SIG-M5 treated with dmso at 0.1 percent for 504 hours (cell line): ENCODE measurements around the gene MGST1.
"Not testable (repeated sequence)": the region's sequence is repeated elsewhere in the genome, so short reads cannot be mapped to it uniquely, and the experiment has no call there.

Experiments used
- DNase-seq: peaks from one replicate; lab custom pipeline; 2025; ENCODE audit not compliant: unreplicated experiment; lab: John Stamatoyannopoulos, UW

The MGST1 gene

DNA sequence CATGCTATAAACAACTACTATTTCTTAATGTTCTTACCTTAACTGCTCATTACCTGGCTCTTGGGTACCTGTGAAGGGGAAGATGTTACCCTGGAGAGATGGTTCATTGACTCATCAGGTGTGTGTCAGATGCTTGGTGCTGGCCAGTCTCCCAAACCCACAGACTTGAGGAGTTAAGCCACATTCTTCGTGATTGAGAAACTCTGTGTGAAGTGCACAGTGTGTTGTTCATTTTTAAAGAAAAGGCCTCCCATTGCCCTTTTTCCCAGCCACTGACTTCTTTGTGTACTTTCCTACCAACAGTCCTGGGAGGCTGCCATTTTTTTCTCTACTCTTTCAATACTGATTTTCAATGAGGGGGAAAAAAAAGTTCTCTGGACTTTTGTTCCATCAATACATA, 3.2 kb downstream of the MGST1 start:
- DNase-seq, result peak; percentile 75

DNA sequence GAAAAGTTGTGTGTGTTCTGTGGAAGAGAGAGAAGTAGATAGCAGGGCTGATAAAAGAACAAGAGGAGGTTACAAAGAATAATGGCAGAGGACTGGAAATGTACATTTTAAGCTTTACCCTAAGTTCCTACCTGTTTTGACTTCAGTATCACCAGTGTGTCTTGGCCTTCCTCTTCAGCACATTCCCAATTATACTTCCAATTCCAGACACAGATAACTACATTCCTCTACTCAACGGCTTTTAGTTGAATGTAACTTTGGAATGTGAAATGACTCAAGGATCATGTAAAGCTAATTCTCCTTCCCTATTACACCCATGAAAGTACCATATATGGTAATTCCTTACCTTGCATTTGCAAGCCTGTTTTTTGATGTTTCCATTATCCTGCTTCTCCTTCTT, 5.0 kb downstream of the MGST1 start:
- DNase-seq, result no peak

DNA sequence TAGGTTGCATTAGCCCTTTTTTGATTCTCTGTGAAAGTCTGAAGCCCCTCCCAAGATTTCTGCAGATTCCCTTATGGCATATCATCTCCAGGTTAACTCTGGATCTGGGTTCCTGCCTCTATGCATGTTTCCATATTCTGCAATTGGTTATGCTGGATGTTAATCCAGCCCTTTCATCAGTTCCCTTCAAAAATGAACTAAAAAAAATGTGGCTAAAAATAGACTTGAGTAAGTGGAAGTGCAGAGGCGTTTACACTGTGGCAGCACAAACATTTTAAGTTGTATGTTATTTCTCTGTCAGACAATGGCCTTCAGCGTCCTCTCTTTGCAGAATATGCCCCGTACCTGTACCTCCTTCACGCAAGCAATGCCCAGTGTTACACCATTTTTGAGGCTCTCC, 11.4 kb downstream of the MGST1 start:
- no peak for DNase-seq

DNA sequence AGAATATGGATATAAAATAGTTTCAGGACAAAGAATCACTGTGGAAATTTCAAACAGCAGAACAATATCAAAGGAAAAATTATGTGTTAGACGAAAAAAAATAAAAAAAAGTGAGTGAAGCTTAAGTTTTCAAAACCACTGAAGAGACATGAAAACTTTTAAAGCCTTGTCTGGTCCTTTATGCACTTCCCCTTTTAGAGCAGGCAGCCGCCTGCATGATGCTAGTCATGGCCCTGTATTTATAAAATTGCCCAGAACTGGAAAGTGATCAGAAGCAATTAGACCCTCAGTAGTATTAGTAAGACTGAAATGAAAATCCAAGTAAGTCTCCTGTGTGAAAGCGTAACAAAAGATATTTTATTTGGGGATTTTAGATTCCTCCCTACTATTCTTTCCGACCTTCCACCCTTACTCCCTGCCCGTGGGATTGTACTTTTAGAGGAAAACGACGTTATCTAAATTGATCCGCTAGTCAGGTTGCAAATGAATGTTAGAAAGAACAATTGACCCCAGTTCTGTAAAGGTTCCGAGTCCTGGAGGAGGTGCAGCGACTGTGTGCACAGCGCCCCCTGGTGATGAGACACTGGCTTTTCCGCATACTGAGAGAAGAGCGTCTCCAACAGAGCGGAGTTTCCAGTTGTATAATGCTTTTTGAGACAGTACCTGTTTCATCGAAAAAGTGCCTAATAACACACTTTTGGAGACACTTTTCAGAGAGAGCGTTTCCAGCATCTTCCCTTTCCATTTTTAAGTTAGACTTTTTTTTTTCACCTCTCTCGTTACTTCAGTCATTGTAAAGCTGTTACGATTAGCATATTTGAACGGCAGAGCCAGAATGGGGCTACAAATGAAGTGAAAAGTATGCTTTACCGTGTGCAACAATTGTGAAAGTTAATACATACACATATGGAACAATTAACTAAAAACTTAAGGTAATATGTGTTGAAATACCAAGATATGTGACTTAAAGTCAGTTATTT, 12.4 kb downstream of the MGST1 start:
- peak; percentile 33 for DNase-seq

DNA sequence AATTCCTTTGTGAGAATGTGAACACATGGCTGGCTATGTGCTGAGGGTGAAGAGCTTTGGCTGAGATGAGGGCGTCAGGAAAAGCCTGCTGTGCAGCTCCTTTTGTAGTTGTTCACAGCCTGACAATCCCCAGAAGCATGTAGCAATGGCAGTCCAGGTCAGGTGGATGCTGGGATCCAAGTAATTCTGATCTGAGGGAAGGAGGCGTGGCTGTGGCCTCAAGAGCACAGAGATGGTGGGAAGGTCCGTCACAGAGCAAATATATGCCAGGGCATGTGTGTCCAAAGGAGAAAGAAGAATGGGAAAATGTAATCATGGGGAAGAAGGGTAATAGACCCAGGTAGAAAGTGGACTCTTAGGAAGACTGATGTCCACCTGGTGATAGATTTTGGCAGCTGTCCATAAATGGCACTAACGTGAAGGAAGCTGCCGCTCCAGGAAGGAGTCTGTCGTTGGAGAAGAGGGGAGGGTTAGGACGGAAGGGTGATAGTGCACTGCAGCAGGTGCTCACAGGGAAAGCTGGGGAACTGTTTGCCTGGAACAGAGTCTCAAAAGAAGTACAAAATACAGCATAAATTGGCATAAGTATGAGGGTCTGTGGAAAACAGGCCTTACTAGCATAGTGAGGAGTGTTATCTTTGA, 13.8 kb downstream of the MGST1 start:
- no peak for DNase-seq

DNA sequence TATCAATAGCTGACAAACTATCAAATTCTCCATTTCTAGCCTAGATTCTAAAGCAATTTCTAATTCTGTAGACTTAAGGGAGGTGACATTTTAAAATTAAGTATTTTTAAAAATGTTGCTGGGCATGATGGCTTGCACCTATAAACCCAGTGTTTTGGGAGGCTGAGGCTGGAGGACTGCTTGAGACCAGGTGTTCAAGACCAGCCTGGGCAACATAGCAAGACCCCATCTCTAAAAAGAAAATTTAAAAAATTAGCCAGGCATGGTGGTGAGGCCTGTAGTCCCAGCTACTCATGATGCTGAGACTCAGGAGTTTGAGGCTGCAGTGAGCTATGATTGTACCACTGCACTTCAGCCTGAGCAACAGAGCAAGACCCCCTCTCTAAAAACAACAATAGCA, 15.1 kb downstream of the MGST1 start:
- DNase-seq, result no peak

DNA sequence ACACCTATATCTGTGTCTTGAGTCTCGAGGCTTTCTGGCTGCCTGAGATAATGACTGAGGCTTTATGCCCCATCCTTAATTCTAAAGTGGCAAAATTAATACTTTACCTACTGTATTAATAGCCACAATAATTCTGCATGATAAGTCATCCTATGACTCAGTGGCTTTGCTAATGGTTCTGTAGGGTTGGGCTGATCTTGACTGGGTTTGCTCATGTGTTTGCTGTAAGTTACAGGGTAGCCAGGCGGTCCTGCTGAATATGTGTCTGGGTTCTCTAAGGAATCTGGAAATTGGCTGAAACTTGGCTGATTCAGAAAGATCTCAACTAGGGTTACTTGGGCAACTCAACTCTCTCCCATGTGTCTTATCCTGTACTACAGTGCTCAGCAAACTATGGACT, 21.7 kb downstream of the MGST1 start:
- DNase-seq, result no peak

DNA sequence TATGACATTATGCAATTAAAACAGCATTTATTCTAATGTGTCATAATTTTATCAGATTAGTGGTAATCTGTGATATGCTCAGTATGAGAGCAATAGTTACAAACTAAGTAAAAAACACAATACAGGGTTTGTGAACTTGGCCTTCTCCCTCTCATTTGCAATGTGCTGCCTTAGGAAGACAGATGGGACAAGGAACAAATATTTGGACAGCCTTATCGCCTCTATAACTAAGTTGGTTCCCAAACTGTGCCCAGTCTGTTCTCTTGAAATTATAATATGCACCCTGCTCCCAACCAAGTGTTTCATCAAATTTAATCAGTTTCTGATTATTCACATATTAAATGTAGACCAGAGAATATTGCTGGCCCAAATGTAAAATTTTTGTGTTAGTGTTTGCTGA, 22.7 kb downstream of the MGST1 start:
- no peak for DNase-seq

DNA sequence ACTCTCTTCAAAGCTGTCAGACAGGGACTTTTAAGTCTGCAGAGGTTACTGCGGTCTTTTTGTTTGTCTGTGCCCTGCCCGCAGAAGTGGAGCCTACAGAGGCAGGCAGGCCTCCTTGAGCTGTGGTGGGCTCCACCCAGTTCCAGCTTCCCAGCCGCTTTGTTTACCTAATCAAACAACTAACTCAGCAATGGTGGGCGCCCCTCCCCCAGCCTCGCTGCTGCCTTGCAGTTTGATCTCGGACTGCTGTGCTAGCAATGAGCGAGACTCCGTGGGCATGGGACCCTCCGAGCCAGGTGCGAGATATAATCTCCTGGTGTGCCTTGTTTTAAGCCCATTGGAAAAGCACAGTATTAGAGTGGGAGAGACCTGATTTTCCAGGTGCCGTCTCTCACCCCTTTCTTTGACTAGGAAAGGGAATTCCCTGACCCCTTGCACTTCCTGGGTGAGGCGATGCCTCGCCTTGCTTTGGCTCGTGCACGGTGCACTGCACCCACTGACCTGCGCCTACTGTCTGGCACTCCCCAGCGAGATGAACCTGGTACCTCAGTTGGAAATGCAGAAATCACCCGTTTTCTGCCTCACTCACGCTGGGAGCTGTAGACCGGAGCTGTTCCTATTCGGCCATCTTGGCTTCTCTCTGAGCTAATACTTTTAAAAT, 35.3 kb downstream of the MGST1 start:
- not testable (repeated sequence) for DNase-seq

DNA sequence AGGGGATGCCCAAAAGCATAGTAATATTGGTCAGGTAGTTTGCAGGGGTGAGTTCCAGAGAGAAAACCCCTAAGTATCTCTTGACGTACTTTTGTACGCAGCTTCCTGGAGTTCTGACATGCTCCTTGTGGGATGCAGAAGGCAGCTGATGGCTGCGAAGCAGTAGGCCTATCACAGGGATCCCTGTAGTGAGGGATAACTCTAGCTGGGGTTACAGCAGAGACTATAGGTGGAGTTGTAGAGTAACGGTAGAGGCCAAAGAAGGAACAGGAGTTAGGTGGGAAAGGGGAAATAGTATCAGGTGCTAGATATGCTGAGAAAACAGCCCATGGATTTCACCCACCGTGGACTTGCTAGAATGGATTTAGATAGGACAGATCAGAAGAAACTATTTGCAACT, 37.3 kb downstream of the MGST1 start:
- DNase-seq, result no peak

DNA sequence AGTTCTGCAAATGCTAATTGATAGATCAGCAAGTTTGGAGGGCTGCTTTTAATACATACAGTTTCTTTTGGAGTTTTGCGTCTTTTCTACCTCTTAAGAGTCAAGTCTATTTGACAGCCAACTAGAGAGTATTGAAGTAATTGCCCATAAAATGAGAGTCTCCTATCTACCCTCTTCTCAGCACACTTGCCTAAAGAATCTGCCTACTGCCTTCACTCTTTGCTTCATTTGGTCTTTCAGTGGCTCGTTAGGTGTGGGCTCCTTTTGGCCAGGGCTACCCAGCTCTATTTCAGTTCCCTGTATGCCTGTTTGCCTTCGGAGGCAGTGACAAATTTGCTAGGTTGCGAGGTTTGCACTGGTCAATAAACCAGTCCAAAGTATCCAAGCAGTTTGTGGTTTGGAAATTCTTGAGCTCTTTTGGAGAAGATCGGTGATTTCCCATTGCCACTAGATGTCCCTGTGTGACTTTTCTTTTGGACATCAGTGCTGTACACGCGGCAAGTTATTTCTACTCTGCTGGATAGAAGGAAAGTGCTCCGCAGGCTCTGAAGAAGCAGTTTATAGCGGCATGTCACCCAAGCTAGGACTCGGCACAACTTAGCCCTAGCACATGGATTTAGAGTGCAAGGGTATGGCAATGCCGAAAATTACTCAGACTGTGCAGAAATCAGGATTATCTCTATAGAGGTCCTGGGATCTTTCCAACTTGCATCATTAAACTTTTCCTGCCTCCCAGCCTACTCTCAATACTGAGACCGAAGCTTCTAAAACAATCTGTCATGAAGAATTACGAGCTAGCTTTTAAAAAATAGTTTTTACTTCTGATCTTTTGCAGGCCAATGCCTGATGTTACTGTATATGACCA, 38.6 kb downstream of the MGST1 start:
- DNase-seq, result peak; percentile 18

DNA sequence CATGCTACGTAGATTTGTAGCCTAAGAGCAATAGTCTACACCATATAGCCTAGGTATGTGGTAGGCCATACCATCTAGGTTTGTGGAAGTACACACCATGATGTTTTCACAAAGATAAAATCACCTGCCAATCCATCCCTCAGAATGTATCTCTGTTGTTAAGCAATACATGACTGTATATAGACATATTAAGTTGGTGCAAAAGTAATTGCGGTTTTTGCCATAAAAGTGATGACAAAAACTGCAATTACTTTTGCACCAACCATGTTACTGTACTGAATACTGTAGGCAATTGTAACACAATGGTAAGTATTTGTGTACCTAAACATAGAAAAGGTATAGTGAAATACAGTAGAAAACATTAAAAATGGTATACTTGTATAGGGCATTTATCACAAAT, 40.5 kb downstream of the MGST1 start:
- no peak for DNase-seq

DNA sequence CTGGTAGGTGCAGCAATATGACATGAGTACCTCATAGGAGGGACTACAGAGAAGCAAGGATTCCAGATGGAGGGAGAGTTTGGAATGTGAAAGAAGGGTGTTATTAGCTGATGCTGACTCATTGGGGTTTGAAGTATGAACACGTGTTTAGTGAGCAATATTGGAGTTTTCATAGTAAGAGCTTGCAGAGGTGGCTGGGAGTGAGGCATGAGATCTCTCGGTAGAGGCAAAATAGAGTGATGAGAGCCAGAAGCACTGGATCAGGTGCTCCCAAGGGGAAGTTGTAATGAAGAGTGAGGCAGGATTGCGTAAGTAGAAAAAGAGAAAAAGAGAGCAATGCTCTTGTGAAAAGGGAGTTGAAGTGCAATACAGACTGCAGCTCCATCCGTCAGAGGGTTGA, 42.1 kb downstream of the MGST1 start:
- peak; percentile 54 for DNase-seq

DNA sequence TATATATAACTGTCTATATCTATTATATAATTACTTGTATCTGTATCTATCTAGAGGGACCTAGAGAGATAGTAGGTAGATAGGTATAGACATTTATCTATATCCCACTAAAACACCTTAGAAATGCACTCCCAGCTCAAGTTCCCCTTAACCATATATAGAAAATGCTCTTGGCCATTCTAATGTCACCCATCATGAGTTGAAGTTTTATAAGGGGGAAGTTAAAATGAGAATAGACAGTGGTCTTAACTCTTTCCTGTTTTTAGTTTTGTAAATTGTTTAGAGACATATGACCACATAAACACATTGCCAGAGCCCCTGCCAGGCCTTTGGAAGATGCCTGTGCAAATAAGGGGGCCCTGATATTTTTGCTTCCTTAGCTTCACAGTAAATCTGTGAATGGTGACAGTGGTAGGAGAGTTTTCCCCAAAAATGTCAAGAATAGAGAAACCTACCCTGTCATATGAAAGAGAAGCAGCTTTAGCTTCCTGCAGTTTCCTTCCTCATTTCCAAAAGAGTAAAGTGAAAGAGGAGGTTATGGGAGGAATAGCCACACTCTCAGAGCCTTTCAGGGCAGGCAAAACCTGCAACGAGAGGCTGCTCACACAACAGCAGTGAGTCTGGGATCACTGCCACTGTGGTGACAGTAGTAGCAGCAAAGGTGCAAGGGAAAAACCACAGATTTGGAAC, 45.5 kb downstream of the MGST1 start:
- peak; percentile 26 for DNase-seq

DNA sequence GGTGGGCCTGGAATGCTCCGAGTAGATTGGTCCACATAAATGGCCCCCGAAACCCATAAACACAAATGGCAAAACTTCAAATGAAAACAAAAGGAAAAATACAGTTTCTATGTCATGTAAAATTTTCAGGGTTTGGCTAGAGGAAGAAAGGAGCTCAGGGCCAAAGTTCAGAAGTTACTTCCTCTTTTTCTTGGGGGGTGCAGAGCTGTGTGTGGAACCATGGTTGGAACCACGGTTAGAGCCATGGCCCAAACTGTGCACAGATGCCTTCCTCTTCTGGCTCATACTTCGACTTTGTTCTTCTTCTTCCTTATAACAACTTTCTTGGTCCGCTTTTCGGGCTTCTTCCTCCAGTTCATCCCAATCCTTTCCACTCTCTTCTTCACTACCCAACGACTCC, 51.7 kb downstream of the MGST1 start:
- DNase-seq, result peak; percentile 22

DNA sequence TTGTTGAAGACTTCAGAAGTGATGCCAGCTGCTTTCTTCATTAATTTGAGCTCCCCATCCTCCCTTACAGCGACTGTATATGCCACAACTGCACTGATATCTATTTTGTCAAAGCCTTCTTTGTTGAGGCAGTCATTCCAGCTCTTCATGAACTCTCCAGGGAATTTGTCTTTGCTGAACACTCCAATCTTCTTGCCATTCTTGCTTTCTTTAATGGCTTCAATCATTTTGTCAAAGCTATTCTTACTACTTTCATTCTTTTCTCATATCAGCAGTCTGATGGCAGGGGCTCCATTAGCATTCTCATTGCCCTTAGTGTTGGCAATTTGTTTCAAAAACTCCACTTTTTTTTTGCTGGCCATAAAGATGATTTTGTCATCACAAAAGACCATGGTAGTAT, 54.4 kb downstream of the MGST1 start:
- DNase-seq, result not testable (repeated sequence)

DNA sequence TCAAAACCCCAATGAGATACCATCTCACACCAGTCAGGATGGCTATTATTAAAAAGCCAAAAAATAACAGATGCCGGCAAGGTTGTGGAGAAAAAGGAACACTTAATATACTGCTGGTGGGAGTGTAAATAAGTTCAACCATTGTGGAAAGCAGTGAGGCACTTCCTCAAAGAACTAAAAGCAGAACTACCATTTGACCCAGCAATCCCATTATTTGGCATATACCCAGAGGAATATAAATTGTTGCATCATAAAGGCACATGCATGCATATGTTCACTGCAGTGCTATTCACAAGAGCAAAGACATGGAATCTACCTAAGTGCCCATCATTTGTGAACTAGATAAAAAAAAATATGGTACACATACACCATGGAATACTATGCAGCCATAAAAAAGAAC, 59.9 kb downstream of the MGST1 start:
- peak; percentile 33 for DNase-seq
